Effector CD4-positive, alpha-beta T cell (primary cell): ENCODE results near the gene PDE6B.
A peak's percentile ranks its signal among the peaks of the same experiment; 100 is the strongest.
"Not testable (repeated sequence)": the region's sequence is repeated elsewhere in the genome, so short reads cannot be mapped to it uniquely, and the experiment has no call there.

ENCODE experiments used
- DNase-seq: peaks from one replicate; pipeline ENCODE4 v3.0.0-alpha.2; 2020

The PDE6B gene

DNA sequence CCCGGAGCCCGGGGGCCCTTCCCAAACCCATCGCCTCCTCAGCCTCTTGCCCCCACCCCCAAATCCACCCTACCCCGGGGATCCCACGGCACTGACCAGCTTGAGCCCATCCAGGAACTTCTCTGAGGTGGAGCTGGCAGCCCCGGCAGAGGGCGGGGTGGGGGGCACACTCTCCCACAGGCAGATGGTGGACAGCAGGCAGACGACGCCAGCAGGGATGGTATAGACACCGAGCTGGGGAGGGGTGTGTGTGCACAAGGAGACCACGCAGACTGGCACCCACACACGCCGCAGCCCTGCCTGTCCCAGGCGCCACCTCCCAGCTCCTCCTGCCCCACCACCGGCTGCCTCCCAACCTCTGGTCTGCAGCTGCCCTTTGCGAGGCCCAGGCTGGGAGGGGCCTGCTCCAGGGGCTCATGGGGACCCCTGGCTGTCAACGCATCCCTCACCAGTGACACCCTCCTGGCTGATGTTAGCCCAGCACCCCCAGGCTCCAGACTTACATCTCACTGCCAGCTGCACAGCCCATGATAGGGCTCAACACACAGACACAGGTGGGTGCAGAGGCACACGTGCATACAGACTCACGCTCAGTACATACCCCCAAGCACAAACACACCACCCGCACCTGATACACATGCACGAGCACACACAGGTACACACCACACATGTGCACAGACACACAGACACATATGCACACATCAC, 59.4 kb downstream of the PDE6B start:
- no peak for DNase-seq

DNA sequence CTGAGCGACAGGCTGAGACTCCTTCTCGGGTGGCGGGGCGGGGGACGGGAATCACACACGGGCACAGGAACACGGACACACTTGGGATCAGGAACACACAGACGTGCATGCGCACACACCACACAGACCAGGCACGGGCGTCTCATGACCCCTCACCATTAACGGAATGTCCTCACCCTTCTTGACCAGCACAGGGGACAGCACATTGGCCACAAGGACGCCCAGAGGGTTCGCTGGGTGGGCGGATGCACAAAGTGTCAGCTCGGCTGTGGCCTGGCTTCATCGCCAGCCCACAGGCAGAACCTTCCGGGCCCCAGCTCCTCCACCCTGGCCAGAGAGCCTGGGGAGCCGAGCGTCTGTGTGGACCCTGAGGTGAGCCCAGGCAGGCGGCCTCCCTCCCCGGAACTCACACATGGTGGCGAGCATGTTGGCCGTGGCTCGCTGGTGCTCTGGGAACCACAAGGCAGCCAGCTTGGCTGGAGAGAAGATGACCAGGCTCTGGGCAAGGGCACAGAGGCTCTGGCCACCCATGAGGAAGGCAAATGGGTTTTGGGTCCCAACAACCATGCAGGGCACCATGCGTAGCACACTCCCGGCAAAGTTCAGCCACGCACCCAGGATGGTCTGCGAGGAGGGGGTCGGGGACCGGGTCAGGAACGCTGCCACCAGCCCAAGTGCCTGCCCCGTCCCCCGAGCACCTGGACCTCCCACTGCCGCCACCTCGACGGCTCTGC, 60.5 kb downstream of the PDE6B start:
- no peak for DNase-seq

DNA sequence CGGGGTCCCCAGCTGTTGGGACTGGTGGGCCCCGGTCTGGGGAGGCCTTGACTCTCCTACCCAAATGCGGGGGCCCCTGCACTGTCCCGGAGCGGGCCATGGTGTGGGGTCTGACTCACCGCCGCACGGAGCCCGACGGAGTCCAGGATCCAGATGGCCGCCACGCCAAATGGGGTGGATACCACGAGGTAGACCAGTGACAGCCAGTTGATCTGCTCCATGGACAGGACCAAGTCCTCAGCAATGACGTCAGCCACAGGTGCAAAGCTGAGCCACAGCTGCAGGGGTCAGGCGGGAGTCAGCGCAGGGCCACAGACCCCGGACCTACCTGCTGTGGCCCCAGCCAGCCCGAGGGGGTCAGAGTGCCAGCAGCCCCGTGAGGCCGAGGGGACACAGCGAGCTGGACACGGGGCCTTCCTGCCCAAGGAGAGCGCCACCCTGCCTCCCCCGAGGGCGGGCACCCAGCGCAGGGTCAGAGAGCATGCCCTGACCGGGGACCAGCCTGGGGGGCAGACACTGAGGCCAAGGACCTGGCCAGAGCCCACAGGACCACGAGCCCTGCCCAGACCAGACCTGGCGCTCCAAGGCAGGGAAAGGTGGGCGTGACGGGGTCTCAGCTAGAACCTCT, 61.2 kb downstream of the PDE6B start:
- DNase-seq = no peak

DNA sequence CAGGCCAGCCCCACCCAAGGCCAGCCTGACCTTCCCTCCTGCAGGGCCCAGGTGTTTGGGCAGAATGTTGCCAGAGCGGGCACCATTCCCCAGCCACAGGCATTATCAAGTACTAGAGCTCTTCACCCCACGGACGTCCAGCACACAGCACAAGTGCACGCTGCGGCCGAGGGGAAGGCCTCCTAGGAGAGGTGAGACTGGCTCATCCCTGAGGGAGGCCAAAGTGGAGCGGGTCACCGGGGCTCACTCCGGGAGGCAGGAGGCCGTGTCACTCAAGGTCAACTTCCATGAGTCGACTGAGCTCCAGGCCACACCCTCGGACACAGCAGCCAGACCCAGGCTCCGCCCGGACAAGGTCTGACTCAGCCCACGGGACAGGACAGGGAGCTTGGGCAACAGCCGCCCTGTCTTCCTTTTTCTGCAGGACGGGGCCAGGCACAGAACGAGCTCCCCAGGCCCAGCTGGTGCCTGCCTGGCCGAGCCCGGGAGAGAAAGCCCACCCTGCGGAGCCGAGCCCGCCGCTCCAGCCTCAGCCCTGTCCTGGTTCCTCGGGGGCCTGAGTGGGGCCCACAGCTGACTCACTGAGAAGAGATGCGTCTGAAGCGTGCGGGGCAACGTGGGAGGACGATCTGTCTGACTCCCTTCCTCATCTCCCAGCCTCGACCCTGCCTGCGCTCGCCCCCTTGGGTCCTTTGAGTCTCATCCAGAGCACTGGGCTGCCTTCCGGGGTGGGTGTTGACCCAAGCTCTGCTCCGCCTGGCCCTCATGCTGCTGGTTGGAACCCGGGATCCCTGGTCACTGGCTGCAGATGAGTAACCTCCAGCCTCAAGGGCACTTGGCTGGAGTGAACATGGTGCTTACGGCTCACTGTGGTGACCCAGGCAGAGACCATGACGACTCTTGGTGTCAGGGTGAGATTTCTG, 61.9 kb downstream of the PDE6B start:
- DNase-seq = no peak

DNA sequence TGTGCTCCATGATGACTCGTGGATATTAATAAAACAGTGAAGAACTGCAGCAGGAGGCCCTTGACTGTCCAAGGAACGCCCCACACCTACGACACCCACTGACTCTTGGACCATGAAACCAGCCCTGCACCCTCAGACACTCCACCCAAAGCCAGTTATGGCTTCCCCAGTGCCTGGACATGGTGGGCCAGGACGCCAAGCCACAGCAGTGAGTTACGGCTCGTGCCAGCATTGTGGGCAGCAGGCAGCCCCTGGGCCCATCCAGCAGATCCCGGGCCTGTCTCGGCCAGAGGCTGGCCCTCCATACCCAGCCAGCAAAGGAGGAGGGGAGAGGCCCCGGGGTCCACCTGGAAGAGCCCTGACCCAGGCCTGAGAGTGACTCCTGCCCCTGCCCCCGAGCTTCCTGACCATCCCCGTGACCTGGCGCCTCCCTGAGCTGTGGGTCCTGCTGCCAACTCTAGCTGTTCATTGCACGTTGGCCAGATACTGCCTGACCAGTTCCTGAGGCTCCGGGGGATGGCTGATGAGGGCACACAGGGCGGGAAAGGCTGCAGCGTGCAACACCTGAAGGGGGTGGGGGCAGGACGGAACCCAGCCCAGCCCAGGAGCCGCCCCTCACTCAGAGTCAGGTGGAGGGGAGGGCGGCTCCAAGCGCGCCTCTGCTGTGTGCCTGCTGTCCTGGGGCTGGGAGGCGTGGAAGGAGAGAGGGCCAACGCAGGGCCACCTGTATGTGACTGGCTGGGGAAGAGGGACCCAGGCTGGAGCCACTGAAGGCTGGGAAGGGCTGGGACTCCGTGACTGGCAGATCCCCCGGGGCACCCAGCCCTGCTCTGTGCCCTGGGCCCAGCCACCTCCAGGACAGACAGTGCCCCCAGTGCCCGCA, 62.8 kb downstream of the PDE6B start:
- DNase-seq = no peak

DNA sequence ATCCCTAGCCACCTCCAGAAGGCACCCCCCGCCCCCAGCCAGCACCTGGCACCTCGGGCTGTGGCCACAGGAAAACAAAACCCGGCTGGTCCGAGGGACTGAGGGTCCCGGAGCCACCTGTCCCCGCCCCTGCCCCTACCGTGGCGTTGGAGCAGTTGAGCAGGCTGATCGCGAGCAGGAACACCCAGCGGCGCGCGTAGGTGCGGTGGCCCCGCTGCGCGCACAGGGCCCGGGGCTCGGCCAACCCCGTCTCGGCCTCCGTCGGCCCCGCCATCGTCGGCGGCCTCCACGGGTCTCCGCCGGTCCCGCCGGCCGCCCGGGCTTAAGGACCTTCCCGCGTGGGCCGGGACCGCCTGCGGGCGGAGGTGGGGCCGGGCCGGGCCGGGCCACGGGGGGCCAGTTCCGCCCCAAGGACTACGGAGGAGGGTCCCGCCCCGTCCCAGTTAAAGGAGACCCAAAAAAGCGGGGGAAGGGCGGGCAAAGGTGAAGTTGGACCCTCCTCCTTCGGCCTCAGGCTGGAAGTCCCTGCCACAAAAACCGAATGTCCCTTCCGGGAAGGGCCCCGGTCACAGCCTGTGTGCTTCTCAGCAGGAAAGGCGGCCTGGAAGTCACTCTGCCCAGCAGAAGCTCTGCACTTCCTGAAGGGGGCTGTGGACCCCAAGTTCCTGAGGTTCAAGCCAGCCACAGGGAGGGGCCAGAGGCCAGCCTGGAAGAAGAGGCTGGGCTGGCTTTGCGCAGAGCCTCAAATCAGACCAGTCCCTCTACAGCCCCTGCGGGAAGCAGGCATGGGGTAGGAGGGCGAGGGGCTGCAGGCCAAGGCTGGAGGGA, 63.7 kb downstream of the PDE6B start, which contains the start of gene SLC49A3:
SLC49A3 (minus strand) TSS at position 298 of the 828 bp plus-strand sequence; CDS start at position 274, 24 bp downstream.
- DNase-seq = no peak

DNA sequence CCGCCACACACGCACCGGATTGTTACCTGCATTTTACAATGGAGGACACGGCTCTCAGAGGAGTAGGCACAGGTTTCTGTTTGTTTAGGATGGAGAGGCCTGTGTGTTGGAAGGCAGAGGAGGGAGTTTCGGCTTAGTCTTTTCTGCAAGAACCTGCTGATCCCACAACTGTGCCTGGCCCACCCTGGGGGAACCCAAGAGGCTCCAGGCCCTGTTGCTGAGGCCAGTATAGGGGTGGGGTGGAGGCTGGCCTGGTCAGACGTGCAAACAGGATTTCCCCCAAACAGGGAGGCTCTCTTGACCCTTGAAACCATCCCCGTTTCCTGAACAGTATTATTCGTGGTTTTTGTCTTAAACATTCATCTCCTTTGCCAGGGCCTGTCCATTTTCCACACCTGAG, 64.3 kb downstream of the PDE6B start:
- no peak for DNase-seq

DNA sequence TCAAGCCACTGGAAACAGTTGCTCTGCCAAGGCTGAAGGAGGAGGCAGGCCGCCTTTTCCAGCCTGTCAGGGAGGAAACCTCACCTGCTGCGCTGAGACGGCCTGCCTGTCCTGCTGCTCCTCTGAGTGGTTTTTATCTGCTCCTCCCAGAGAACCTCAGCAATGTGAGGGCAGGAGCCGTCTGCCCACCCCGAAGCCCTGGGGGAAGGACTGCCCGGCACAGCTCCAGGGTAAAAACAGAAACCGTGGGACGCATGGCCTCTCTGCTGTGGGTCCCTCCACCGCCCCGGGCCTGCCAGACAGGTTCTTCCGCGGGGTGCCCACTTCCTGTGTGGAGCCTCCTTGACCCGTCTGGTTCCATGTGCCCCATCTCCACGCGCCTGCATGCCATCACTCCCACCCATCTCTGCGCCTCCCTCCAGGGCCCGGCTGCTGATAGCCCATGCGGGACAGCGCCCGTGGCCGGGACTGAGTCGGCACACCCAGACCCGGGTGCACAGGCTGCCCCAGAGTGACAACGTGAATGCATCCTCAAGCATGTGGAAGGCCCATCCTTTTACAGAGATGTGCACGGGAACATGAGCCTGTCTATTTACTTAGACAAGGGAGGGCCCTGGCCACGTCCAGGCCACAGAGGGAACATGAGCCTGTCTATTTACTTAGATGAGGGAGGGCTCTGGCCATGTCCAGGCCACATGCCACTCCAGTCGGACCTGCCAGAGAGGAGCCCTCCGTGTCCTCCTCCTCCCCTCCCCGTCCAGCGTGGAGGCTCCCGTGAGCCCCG, 67.6 kb downstream of the PDE6B start:
- DNase-seq = no peak

DNA sequence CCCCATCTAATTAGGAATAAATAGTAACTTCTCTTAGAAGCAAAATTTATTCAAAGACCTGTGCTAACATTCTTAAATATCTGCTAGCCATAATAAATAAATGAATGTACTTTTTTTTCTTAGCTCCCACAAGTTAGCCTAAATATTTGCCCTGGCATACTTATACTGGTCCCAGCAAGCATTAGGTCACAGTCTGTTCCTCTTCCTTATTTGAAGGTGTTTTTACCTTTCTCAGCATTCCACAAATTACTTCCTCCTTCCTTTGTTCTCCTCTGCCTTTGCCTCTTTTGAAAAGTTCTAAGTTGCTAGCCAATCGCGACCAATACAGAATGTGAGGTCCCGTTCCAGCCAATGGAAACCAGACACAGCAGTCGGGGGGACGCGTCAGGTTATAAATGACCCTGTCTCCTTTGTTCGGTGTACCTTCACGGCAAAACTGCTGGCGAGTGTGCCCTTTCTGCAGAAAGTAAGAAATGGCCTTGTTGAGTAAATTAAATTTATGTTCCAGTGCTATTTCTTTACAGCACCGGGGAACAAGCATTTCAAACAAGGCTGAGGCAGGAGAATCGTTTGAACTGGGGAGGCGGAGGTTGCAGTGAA, 69.1 kb downstream of the PDE6B start:
- DNase-seq = not testable (repeated sequence)

DNA sequence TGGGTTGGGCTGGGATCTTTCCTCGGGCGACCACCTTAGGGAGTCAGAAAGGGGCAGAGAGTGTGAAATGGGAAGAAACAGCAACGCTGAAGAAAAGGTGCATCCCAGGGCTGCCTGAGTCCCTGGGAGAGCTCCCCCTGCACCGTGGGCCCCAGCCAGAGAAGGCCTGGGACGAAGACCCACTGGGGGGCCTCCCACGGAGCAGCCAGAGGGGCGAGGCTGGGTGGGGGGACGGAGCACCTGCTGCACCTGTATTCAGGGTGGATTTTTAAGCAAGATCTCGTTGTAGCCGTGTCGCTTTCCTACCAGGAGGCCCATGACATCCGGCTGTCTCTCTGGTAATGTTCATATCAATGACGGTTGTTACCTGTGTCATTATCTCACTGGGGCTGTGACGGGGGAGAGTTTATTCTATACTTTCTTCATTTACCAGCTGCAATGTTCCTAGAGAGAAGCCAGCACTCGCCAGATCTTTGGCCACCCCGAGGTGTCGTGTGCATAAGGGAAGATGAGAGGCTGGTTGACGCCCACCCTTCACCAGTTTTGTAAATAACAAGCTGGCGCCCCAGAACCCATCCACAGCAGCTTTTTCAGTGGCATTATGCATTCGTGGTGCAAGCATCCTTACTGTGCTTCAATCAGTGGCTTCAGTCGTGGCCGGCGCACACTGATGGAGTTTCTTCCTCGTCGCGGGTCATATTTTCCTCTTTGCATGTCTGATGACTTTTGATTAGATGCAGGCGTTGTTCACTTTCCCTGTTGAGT, 74.6 kb downstream of the PDE6B start:
- no peak for DNase-seq

DNA sequence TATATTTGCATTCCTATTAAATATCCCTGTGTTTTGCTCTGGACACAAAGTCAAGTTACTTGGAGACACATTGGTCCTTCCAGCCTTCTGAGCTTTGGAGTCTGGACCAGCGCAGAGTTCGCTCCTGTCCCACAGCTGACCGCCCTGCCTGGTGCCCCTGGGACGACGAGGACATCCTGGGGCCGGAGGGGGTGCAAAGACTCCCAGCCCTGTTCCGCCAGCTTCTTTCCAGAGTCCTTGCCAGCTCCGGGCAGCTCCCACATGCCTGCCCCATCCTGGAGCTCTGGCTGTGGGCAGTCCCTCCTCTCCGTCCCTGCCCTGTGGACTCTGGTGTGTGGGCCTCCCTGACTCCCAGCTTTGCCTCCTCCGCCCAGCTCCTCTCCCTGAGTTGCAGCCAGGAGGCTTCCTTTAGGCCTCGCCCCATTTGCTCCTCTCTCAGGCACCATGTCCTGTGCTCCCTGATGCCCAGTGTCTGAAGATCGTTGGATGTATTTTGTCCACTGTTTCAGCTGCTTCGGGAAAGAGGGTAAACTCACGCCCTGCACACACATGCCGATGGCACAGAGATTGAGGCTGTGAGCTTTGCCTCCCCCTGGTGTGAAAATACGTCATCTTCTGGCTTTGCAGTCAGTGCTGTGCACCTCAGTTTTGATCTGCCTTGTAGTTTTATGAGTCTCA, 75.4 kb downstream of the PDE6B start:
- DNase-seq = no peak

DNA sequence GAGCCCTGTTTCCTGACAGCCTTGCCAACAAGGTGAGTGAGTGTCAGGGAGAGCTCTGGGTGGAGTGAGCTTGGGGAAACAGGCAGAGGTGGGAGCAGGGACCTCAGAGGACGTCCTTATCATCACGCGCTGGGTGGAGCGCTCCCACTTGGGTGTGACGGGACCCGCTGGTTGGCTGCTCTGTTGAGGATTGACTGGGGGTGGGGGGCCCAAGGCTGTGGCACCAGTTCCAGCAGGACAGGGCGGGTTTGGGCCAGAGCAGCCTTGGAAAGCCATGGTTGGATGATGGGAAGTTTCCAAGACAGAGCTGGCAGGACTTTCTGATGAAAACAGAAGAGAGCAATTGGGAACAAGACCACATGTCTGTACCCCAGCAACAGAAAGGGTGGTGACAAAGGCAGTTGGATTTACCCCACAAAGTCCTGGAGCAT, 77.3 kb downstream of the PDE6B start:
- no peak for DNase-seq

DNA sequence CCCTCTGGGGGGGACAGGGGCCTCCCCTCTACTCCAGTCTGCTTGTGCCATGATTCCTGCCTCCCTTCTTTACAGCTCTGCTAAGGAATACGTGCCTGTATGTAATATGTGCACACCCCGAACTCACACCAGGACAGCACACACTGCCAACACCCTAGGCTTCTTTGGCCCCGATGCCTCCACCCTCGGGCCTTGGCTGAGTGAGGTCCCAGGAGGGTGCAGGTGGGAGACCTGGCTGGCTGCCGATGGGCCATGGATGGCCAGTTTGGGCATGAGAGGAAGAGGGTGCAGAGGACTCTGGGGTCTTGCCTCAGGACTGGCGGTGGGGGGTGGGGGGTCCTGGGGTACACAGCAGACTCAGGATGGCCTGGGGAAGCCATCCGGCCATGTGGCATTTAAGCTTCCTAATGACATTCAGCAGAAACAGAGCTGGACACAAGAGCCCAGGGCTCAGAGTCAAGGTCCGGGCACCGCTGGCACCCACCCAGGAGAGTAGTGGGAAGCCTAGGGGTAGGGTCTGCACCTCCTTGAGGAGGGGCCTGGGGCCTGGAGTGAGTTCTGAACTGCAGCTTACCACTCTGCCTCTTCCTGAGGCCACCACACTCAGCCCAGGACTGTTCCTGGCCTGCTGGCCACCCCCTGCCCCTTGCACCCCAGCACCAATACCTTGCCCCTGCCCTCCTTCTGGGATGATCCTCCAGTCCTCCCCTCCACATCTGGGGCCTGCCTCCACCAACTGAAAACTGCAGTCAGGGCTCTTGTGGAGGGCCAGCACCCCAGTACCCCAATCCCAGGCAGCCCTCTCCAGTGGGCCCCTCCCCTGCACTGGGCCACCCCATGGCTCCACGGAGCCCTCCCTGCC, 78.2 kb downstream of the PDE6B start:
- no peak for DNase-seq

DNA sequence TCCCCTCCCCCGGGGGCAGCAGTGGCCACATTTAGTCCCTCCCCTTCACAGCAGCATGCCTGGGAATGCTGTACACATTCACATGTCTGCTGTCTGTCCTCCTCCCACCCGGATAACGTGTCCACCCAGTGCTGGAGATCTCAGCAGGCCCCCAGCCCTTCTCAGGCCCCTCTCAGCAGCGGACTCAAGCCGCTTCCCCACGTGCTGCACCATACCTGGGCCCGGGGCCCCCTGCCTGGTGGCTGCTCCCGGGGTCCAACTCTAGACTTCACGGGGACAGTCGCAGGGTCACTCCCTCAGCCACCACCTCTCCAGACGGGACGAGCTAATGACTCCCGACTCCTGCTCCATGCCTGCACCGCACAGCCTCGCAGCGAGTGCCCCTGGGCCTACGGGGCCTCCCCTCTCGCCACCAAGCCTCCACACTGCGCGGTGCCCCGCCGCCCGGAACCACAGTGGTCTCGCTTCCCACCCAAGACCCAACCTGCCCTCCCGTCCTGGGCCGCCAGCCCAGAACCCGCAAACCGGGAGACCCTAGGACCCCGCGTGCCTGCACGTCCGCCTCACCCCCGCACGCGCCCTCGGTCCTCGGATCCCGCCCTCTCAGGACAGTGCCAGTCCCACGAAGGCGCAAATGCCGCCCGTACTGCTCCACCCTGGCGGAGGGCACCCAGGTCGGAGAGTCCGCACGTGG, 79.0 kb downstream of the PDE6B start:
- no peak for DNase-seq

DNA sequence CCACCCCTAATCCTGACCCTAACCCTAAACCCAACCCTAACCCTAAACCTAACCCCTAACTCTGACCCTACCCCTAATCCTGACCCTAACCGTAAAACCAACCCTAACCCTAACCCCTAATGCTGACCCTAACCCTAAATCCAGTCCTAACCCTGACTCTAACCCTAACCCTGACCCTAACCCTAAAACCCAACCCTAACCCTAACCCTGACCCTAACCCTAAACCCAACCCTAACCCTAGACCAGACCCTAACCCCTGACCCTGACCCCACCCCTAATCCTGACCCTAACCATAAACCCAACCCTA, 79.6 kb downstream of the PDE6B start:
- no peak for DNase-seq

DNA sequence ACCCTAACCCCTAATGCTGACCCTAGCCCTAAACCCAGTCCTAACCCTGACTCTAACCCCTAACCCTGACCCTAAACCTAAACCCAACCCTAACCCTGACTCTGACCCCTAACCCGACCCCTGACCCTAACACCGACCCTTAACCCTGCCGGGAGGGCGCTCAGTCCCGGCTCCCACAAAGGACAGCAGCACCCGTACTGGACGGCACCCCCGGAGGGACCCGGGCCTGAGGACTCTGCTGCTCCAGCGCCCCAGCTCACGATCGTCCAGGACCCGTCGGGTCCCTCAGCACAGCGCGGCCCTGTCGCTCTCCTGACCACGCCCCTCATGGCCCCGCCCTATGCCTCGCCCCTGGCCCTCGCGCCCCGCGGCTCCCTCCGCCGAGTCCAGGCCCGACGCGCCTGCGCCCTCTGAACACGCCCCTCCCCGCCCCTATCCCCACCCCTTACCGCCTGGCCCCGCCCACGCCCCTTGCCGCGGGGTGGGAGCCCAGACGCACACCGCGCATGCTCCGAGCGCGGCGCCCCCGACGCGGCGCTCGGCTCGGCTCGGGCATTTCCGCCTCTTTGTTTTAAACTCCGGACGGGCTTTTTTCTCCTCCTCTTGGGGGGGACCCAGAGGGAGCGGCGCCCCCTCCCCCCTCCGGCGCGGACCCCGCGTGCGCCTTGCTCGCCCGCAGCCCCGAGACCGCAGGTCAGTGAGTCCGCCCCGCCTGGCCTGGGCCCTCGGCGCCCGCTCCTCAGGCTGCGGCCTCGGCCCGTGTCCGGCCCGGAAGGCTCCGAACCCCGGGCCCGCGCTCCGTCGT, 80.1 kb downstream of the PDE6B start, which contains the start of gene PCGF3:
PCGF3 (plus strand) TSS at position 555 of the 805 bp plus-strand sequence. CDS start 27,849 bp downstream, outside the sequence.
- peak; percentile 92 for DNase-seq
